DND-41 (cell line): Measurements from ENCODE around the gene RIT2.

Experiments
- CTCF ChIP-seq: IDR thresholded peaks from 2 replicates; pipeline ENCODE4 v1.5.1; 2012; ENCODE audit warnings: borderline replicate concordance, low read length, moderate library complexity, mild to moderate bottlenecking; ENCODE audit not compliant: poor library complexity, severe bottlenecking; ENCODE audit errors: extremely low read depth
- EZH2 ChIP-seq: IDR thresholded peaks from 3 replicates; pipeline ENCODE4 v1.6.1; 2012; ENCODE audit warnings: borderline replicate concordance, low read depth, mild to moderate bottlenecking, moderate library complexity, low read length, inconsistent platforms; ENCODE audit not compliant: severe bottlenecking

GRCh38 chr18:43159086-43159770 lies 43.7 kb upstream of the RIT2 start:
- TF ChIP-seq CTCF = no peak
- TF ChIP-seq EZH2 = no peak
